HG02678 (cell line): ENCODE results near the gene LRRC26.

Experiments used
- ATAC-seq: cut with Tn5 transposase; IDR thresholded peaks from one replicate; pipeline ENCODE4 v1.9.1; 2021; ENCODE audit warnings: mild to moderate bottlenecking, moderate library complexity; ENCODE audit not compliant: unreplicated experiment

The LRRC26 gene

GRCh38 chr9:137157618-137158415 is 12.0 kb downstream of the LRRC26 start:
- ATAC-seq, result no peak

GRCh38 chr9:137156567-137157375 is 13.1 kb downstream of the LRRC26 start:
- no peak for ATAC-seq

GRCh38 chr9:137152844-137153405 is 16.9 kb downstream of the LRRC26 start:
- ATAC-seq, result no peak

- ATAC-seq, result peak; percentile 47
These were observed 19.0 kb downstream of the LRRC26 start for GRCh38 chr9:137150617-137151457.

- peak; percentile 25 for ATAC-seq
These were observed 19.8 kb downstream of the LRRC26 start for GRCh38 chr9:137149942-137150616.

- ATAC-seq, result no peak
These were observed 20.5 kb downstream of the LRRC26 start for GRCh38 chr9:137149363-137149762.

- ATAC-seq, result no peak
These were observed 21.2 kb downstream of the LRRC26 start for GRCh38 chr9:137148661-137149060.

- no peak for ATAC-seq
These were observed 21.6 kb downstream of the LRRC26 start for GRCh38 chr9:137148242-137148641.

- ATAC-seq, result no peak
These were observed 22.1 kb downstream of the LRRC26 start for GRCh38 chr9:137147793-137148160.

- no peak for ATAC-seq
These were observed 22.6 kb downstream of the LRRC26 start for GRCh38 chr9:137147091-137147792.

- no peak for ATAC-seq
These were observed 23.3 kb downstream of the LRRC26 start for GRCh38 chr9:137146527-137146918.

- ATAC-seq, result no peak
These were observed 23.9 kb downstream of the LRRC26 start for GRCh38 chr9:137145731-137146526.

GRCh38 chr9:137143459-137143858 is 26.4 kb downstream of the LRRC26 start:
- ATAC-seq, result no peak

- no peak for ATAC-seq
These were observed 27.6 kb downstream of the LRRC26 start for GRCh38 chr9:137141976-137142936.

GRCh38 chr9:137141050-137141810 is 28.6 kb downstream of the LRRC26 start:
- ATAC-seq, result no peak

GRCh38 chr9:137140151-137141012 is 29.5 kb downstream of the LRRC26 start:
- ATAC-seq, result no peak
